GM19238 (cell line): ENCODE measurements around the gene TNNT2.

Experiments
- DNase-seq: peaks from one replicate; pipeline ENCODE4 v3.0.0; 2011; ENCODE audit warnings: low spot score; ENCODE audit not compliant: insufficient read length

Gene TNNT2

DNA sequence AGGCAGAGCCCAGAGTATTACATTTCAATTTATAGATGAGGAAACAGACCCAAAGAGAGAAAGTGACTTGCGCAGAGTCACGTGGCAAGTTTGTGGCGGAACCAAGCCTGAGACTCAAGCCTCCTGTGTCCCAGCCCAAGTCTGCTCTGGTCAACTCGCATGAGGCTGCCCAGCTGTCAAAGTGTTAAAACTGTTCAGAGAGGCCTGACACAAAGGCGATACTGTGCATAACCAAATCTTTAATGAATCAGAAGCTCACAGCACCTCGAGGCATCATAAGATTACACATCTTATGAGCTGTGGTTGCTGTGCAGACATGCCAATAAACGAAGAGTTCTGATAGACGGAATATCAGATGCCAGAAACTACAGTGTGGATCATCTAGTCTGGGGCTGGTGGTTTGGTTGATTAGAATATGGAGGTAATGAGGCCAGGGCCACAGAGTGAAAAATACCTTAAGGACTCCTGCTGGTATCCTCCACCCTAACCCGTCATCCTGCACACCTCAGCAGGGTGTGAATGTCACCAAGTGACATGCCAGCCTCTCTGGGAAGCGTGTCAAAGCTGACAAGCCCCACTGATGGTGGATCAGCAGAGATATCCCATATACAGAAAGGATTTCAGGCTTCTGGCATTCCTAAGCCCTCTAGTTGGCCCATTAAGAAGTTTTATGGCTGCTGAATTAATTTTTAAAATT lies 42.2 kb downstream of the TNNT2 start:
- DNase-seq = no peak

DNA sequence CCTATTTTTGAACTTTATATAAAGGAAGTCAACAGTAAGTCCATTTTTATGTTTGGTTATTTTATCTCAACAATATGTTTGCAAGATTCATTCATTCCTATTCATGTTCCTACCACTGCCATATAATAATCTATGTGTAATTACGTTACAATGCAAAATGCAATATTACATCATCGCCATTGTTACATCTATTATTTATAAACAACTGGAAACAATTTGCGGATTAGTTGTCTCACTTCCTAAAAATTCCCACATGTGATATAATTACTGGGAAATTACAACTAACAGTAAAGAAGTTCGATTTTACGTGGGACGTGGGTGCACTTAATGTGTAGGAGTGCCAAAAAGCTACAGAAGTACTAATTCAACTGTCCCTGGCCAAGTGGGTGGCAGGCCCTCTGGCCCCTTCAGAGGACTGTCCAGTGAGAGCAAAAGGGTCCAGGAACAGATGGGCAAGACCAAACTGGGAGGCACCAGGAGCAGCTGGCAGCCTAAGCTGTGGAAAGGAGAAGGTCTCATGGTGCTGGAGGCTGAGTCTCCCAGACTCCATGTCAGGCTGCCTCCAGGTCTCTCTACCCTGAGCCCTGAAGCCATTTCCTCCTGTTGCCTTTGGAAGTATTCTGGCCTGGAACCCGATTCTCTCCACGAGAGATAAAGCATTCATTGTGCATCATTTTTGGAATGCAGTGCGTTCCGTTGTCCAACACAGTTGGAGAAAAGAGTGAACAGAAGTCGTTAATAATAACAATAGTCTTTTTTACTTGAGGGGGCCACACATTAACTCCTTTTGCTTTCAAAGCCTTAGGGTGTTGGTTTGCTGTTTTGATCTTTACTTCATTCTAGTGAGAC lies 42.9 kb downstream of the TNNT2 start:
- DNase-seq = no peak

DNA sequence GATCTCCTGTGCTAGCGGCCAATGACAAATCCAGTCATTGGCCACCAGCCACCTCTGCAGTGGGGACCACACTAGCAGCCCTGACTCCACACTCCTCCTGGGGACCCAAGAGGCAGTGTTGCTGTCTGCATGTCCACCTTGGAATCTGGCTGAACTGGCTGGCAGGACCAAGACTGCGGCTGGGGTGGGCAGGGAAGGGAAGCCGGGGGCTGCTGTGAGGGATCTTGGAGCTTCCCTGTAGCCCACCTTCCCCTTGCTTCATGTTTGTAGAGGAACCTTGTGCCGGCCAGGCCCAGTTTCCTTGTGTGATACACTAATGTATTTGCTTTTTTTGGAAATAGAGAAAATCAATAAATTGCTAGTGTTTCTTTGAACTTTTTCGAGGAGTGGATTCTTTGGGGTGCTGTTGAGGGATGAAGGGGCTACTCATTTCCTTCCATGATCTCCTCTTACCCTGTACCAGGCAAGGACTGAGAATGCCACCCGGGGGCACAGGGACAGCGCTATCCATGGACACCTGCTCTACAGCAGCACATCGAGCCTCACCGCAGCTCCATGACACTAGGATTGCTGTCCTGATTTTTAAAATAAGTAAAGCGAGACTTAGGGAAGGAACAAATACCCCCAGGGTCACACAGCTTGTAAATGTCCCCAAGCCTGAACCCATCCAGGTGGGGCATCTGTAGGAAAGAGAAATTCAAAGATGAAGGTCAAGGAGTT lies 44.7 kb downstream of the TNNT2 start:
- DNase-seq = no peak

DNA sequence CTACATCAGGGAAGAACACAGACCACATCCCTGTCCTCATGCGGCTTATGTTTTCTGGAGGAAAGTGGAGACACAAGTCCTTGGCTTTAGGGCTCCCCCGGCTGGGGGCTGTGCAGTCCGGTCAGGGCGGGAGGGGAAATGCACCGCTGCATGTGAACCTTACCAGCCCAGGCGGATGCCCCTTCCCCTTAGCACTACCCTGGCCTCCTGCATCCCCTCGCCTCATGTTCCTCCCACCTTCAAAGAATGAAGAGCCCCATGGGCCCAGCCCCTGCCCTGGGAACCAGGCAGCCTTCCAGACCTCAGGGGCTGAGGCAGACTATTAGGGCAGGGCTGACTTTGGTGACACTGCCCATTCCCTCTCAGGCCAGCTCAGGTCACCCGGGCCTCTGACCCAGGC lies 45.5 kb downstream of the TNNT2 start:
- no peak for DNase-seq

DNA sequence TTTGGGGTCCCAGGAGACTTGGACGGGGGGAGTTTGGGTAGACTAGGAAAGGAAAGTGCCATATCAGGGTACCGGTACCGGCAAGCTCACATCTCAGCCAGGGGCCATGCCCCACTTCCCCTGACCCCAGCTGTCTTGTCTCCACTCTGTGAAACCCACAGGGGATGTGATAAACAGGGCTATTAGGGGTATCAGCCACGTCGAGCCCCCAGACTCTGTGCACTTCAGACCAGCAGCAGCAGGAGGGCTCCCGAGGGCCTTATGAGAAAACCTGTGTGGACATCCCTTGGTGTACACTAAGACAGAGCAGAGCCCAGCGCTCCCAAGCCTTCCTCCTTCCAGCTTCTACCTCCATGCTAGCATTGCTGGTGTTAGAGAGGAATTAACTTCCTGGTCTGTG lies 46.3 kb downstream of the TNNT2 start:
- DNase-seq = no peak

DNA sequence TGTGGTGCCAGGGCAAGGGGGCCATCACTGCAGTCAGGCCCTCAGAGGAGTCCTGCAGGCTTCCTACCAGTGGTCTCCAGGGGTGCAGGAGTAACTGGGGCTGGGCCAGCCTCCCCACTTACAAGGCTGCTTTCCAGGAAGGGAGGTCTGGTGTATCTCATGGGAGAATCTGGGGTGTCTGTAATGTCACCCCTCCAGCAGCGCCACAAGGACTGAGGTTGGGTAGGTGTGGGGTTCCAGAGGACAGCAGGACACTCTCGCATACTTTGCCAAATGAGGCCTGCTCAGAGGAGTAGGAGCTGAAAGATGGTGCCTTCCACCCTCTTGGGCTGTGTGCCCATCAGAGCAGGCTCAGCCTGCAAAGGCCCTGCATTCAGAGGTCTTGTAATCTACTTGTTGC lies 46.9 kb downstream of the TNNT2 start:
- DNase-seq = no peak

DNA sequence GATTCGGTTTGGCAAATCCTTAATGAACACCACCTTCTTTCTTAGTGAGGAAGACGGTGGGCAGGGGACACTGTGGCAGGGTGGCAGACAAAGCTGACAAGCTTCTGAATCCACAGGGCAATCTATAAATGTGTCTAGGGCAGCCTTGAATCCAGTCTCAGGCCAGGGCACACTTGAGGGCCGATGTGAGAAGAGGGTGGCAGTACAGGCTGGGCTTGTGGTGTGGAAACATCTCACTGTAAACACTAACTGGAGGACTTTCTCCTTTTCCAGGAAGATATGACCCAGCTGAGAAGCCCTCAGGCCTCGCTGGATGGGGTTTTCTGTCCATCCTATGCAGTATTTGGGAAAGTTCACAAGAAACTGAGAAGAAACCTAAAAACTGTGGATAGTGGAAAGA lies 47.7 kb downstream of the TNNT2 start:
- no peak for DNase-seq

DNA sequence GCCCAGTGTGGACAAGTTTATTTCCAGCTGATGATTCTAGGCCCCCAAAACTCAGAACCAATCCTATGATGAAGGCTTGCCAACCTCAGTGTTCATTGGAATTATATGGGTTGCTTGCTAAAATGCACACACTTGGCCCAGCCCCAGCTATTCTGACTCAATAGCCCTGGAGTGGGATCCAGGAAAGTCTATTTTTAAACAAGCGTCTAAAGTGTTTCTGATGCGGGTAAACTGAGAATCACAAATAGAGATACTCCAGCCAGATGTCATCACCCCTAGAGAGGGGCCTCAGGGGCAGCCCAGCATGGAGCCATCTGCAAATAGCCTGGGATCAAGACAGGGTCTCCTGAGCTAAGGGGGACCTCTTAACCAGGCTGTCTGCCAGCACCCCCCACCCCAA lies 48.2 kb downstream of the TNNT2 start:
- DNase-seq = no peak

DNA sequence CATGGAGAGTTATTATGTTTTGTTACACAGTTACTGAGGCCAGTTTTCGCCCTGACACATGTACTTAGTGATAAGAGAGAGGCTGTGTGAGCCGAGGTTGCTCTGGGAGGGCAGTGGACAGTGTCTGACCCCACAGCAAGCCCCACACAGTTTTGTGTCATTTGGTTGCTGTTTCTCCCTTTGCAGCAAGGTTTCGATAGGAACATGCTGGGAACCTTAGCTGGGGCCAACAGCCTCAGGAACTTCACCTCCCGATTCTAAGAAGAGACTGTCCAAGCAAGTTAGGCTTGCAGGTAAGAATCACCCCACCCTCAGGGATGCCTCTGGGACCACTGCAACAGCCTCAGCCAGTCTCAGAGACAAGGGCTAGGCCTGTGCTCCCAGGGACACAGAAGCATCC lies 48.9 kb downstream of the TNNT2 start:
- no peak for DNase-seq

DNA sequence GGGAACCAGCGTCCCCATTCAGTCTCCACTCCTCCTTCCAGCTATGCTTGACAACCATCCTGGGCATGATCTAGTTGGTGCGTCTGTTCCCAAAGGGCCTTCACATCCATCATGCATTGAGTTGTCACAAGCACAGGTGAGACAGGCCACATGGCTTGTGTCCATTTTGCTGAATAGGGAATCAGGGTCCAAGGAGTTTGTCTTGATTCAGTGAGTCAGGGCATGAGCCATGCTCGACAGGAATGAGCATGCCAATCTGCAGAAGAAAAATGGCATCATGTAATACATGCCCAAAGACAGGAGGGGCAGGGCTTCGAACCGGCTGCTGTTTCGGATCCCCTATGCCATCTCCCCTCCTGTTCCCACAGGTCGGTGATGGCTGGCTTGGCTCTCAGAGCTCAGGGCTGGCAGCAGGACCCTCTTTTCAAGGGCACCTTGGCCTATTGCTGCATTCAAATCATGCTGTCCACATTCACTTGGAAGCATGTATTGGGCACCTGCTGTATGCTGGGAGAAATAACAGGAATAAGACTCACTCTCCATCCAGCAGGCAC lies 49.7 kb downstream of the TNNT2 start:
- DNase-seq = no peak

DNA sequence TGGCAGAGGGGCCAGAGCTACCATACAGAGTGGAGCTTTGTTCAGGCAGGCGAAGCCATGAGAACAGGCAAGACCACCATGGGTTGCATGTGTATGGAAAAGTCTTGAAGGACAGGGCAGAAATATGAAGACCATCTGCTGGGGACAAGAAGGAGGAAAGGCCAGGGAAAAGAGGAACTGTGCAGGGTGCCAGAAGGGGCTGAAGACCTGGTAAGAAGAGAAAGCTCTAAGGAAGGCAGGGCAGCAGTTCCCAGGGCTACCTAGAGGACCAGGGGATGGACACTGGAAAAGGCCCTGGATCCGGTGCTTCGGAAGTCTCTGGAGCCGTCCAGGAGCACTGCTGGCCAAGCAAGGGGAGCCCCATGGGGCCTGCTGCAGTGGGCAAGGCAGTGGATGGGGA lies 50.8 kb downstream of the TNNT2 start:
- DNase-seq = no peak

DNA sequence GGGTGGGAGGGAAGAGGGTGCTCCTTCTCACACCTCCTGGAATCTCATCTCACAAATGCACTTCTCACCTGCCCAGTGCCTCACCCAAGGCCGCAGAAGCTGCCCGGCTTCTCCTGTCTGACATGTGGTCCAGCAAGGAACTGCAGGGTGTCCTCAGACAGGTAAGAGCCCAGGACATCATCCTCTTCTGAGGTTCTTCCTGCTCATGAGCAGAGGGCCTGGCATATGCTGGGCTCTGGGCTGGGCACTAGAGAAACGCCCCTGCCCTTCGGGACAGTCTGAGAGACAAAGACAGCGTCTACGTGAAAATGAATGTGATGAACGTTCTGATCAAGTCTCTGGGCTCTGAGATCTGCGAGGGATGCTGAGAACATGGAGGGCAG lies 51.8 kb downstream of the TNNT2 start:
- DNase-seq = no peak

DNA sequence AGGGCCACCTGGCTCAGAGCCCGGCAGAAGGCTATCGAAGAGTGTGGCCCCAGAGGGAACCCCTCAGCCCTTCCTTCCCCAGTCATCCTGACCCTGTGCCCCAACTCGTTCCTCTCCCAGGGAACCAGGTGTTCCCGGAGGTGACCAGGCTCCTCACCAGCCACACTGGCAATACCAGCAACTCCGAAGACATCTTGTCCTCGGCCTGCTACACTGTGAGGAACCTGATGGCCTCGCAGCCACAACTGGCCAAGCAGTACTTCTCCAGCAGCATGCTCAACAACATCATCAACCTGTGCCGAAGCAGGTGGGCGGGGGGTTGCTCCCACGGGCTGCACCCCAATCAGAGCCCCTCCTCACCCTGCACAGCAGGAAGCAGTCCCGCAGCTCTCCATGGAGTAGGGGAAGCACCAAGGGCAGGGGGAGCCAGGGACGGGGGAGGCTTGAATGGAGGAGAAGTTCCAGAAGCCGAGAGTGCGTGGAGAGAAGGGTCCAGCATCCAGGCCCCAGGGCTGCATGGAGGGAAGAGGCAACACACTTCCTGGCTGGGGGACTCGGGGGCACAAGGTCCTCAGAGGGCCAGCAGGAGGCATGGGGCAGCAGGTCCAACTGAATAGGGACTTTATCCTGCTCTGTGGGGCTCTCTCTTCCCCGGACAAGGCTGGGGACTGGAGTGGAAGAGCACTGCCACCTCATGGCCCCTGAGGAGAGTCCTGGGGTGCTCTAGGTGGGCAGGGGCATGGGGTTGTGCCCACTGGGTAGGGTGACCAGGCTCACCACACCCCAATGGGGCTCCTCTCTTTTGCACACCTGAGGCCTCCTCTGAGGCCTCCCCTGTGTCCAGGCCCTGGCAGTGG lies 52.4 kb downstream of the TNNT2 start:
- DNase-seq = no peak

DNA sequence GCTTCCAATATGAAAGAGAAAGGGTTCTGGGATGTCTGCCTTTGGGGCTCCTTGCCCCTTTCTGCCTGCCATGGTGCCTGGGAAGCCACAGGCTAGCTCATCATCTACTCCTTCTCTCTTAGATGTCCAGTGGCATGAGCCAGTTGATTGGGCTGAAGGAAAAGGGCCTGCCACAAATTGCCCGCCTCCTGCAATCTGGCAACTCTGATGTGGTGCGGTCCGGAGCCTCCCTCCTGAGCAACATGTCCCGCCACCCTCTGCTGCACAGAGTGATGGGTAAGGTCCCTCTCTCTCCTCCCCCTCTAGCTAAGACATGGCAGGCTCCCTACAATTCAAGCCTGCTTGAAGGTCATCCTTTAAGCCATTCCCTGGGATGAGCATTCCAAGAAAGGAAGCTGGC lies 53.2 kb downstream of the TNNT2 start:
- no peak for DNase-seq

DNA sequence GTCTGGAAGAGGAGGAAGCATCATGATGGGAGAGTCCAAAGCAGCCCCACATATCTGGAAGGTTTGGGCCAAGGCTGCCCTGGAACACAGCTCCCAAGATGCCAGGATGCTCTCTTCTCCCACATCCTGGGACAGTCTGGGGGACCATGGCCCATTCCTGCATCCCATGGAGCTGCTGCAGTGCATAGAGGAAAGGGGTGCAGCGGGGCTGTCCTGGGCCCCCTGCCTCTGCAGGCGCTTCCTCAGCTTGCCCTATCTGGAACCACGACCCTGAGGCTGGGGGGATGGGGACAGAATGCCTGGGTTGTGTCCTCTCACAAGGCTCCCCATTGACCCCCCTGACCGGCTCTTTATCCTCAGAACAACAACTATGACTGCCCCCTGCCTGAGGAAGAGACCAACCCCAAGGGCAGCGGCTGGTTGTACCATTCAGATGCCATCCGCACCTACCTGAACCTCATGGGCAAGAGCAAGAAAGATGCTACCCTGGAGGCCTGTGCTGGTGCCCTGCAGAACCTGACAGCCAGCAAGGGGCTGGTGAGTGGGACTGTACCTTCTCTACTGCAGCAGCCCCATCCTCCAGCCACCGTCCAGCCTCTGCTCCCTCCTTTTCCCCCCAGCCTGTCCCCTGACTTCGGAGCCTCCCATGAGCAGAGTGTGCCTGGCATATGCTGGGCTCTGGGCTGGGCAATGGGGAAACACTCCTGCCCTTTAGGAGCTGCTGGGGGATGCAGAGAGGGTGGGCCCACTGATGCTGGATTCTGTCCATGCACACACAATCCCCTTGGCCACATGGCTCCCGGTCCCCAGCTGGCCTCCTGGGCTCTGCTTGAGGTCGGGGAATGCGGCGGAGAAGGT lies 54.6 kb downstream of the TNNT2 start:
- DNase-seq = no peak

DNA sequence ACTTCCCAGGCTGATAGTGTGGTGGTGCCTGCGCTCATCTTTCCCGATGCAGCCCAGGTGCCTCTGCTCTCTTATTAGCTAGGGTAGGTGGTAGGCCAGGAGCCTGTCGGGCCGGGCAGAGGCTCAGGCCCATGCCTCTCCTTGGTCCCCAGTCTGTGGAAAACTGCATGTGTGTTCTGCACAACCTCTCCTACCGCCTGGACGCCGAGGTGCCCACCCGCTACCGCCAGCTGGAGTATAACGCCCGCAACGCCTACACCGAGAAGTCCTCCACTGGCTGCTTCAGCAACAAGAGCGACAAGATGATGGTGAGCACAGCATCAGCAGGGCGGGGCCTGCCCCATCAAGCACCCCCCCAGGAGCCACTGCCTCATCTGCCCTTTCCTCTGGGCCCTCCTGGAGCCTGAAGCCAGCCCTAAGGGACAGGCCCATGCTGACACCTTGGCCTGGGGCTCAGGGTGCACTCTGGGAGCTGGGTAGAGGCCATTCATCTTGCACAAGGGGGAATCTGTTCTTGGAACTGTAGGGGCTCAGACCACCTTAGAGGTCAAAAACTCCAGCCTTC lies 55.6 kb downstream of the TNNT2 start:
- no peak for DNase-seq

DNA sequence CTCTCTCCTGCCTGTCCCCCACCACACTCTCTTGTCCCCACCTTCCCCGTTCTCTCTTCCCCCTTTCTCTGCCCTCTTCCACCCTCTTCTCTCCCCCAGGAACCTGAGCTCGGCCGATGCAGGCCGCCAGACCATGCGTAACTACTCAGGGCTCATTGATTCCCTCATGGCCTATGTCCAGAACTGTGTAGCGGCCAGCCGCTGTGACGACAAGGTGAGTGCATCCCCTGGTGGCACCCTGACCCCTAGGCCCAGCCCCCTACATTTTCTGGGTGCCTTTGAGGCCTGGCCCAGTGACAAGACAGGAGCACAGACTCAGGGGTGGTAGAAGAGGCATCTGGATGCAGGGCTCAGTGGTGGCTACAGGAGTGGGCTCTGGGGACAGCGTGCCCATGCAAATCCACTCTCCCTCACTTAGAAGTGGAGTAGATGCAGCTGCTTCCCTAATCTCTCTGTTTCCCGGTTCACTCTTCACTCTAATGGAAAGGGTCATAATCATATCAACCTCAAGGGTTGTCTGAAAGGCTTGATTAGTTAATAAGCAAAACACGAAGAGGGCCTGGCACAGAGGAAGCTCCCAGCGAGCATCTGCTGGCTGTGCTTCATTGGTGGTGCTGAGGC lies 57.2 kb downstream of the TNNT2 start:
- no peak for DNase-seq

DNA sequence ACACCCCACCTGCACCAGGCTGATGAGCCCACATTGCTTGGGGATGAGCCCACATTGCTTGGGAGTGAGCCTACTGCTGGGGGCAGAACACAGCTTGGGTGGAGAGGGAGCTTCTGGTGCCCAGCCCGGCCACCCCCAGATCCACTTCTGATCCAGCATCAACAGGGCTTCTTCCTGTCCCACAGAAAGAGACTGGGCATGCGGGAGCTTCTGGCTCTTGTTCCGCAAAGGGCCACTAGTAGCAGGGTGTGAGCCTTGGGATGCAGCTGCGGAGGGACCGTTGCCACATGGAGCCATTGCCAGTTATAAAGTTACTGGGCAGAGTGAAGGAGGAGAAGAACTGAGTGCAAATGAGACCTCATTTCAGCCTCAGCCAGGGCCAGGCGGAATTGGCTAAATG lies 57.8 kb downstream of the TNNT2 start:
- no peak for DNase-seq
